Breast epithelium (tissue), 3 donors: Measurements from ENCODE around the gene PCYT1B.

ENCODE experiments used
- POLR2A ChIP-seq: fragments of 450-650 bp; IDR thresholded peaks from one replicate; pipeline ENCODE4 v1.6.1; 2016; ENCODE audit warnings: antibody characterized with exemption, mild to moderate bottlenecking, moderate library complexity
- POLR2AphosphoS5 ChIP-seq, 3 donors: sonication (generic); formaldehyde crosslinking; IDR thresholded peaks; one replicate each; pipeline ENCODE4 v1.6.1; 2017; ENCODE audit warnings: antibody characterized with exemption in 3 of 3
- TF ChIP-seq, protein P1 (sequence below), 3 donors: fragments of 450-650 bp; IDR thresholded peaks; one replicate each; pipeline ENCODE4 v1.5.1; 2016 to 2017; ENCODE audit warnings: antibody characterized with exemption in 3 of 3, mild to moderate bottlenecking in 3 of 3, moderate library complexity in 3 of 3

DNA sequence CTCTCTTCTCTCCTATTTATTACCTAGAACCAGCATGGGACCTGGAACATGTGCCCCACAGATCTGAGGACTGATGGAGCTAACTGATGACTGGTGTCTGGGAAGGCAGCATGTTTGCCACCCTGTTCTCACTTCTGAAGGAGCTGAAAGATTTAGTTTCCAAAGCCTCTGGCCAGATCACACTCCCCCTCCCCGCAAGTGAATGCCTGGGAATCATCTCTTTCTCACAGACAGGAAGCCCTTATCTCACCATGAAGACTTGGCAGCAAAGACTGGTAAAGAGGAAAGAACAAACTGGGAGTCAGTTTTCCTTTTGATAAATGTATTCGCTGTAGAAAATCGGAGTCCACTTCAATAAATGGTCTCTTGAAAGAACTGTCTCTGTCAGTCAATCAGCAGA is 21.0 kb upstream of the PCYT1B start:
- TF ChIP-seq POLR2AphosphoS5 (IDR thresholded peaks at IDR 0.05) (no peak), POLR2A (no peak)
- TF ChIP-seq, protein P1, sequence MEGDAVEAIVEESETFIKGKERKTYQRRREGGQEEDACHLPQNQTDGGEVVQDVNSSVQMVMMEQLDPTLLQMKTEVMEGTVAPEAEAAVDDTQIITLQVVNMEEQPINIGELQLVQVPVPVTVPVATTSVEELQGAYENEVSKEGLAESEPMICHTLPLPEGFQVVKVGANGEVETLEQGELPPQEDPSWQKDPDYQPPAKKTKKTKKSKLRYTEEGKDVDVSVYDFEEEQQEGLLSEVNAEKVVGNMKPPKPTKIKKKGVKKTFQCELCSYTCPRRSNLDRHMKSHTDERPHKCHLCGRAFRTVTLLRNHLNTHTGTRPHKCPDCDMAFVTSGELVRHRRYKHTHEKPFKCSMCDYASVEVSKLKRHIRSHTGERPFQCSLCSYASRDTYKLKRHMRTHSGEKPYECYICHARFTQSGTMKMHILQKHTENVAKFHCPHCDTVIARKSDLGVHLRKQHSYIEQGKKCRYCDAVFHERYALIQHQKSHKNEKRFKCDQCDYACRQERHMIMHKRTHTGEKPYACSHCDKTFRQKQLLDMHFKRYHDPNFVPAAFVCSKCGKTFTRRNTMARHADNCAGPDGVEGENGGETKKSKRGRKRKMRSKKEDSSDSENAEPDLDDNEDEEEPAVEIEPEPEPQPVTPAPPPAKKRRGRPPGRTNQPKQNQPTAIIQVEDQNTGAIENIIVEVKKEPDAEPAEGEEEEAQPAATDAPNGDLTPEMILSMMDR (IDR thresholded peaks at IDR 0.05): no peak
